Measurements from ENCODE around the gene TM4SF4. TPM values are rescaled to one million over a fixed set of nuclear protein-coding genes. Genes with fewer than 3 reads are reported as not detected.

The TM4SF4 gene
- total and polyA plus RNA-seq, 11 donors: not detected

DNA sequence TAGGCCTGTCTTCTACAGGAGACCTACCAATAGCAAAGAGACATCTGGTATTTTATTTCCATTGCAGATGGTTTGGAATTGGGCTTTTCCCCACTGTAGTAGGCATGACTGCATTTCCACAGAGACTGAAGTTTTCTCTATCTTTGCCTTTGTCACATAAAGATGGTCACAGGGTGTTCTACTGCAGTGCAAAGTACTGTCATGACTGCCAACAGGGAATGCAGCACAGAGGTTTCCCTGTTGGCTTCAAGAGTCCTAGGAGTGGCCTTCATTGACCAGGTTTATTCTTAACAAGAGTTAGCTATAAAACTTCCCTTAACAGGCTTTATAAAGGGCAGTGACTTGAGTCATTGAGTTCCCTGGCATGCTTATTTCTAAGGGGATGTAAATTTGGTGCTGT is 36.8 kb upstream of the TM4SF4 start:
- intact Hi-C loops (cut with DNase I): no loop called here
- ATAC-seq: no peak
- TF ChIP-seq POLR2A (IDR thresholded peaks at IDR 0.05): no peak
- TF ChIP-seq, protein P1, sequence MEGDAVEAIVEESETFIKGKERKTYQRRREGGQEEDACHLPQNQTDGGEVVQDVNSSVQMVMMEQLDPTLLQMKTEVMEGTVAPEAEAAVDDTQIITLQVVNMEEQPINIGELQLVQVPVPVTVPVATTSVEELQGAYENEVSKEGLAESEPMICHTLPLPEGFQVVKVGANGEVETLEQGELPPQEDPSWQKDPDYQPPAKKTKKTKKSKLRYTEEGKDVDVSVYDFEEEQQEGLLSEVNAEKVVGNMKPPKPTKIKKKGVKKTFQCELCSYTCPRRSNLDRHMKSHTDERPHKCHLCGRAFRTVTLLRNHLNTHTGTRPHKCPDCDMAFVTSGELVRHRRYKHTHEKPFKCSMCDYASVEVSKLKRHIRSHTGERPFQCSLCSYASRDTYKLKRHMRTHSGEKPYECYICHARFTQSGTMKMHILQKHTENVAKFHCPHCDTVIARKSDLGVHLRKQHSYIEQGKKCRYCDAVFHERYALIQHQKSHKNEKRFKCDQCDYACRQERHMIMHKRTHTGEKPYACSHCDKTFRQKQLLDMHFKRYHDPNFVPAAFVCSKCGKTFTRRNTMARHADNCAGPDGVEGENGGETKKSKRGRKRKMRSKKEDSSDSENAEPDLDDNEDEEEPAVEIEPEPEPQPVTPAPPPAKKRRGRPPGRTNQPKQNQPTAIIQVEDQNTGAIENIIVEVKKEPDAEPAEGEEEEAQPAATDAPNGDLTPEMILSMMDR (IDR thresholded peaks at IDR 0.05): no peak

DNA sequence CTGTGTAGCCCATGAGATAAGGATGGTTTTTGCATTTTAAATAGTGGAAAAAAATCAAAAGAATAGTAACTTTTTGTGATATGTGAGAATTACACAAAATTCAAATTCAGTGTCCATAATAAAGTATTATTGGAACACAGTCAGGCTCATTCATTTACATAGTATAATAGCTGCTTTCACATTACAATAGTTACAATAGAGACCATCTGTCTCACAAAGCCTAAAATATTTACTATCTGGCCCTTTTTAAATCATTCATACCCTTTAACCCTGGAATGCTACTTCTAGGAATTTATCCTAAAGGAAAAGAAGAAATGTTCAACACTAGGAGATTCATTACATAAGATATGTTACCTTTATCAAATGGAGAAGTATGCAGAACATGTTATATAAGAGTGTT is 35.5 kb upstream of the TM4SF4 start:
- Histone ChIP-seq H3K4me1 (peaks cover 0 to 14% (median 0%) of the 10 kb centered on the region in 12 donors), H3K4me3 (no peak overlapping the region), H3K27ac (no peak overlapping the region), H3K36me3 (no peaks in the 10 kb centered on the region), H3K27me3 (no peaks in the 10 kb centered on the region), H3K9me3 (no peaks in the 10 kb centered on the region)
- no peak for ATAC-seq
- DNase-seq: no peak
- intact Hi-C loops (cut with DNase I): no loop called here
- TF ChIP-seq, protein P1 (IDR thresholded peaks at IDR 0.05): no peak
- TF ChIP-seq POLR2A (IDR thresholded peaks at IDR 0.05): no peak

More for the DNA sequence above, 36.8 kb upstream of the TM4SF4 start:
- peaks cover 0 to 5% (median 0%) of the 10 kb centered on the region in 12 donors for H3K4me1 ChIP-seq
- H3K36me3 ChIP-seq: no peaks in the 10 kb centered on the region
- no peaks in the 10 kb centered on the region for H3K9me3 ChIP-seq
- H3K27ac ChIP-seq: no peak overlapping the region
- H3K27me3 ChIP-seq: no peaks in the 10 kb centered on the region
- H3K4me3 ChIP-seq: no peak overlapping the region
- no peak for DNase-seq

DNA sequence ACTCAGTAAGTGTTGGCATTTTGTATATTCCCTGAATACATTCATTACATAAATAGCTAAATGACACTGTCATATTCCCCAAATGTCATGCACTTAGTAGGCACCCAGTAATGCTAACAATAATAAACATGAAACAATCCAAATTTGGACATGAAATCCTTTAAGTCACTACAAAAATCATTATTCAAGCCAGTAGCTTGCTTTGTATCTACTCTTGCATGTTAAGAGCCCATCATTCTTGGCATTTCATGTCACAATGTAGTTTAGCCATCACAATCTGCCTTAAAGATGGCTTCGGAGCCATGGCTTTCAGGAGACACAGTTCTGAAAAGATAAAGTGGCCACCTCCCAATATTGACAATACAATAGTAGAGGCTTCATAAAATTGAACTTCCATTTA is 32.9 kb upstream of the TM4SF4 start:
- Histone ChIP-seq H3K9me3 (no peaks in the 10 kb centered on the region), H3K27me3 (no peaks in the 10 kb centered on the region), H3K36me3 (no peaks in the 10 kb centered on the region), H3K4me1 (peaks cover 0 to 14% (median 0%) of the 10 kb centered on the region in 12 donors), H3K27ac (no peak overlapping the region), H3K4me3 (no peak overlapping the region)
- TF ChIP-seq POLR2A (IDR thresholded peaks at IDR 0.05): no peak
- TF ChIP-seq, protein P1 (IDR thresholded peaks at IDR 0.05): no peak
- WGBS, 4 donors: 91 to 97% (median 94%) methylated on average over 1 of the region's 1 CpG
- intact Hi-C loops (cut with DNase I): no loop called here
- DNase-seq (no peak), ATAC-seq (no peak)

DNA sequence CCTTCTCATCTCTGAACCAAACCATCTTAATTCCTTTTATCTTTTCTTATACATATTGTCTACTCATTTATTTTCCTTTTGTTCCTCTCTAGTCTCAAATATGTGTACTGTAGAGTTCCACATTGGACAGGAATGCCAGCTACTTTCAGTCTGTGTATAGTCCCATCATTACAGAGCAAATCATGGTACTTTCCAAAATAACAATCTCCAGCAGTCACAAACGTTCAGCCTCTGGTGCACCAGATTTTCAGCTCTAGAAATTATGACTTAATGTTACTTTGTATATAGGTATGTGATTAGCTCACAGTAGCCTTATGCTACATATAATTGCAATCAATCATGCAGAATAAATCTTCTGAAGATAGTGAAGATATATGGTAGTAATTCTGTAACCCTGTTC is 32.5 kb upstream of the TM4SF4 start:
- no peaks in the 10 kb centered on the region for H3K9me3 ChIP-seq
- H3K27me3 ChIP-seq: no peaks in the 10 kb centered on the region
- peaks cover 0 to 14% (median 0%) of the 10 kb centered on the region in 12 donors for H3K4me1 ChIP-seq
- H3K4me3 ChIP-seq: no peak overlapping the region
- intact Hi-C loops (cut with DNase I): no loop called here
- WGBS, 4 donors: 67 to 76% (median 68%) methylated on average over 1 of the region's 1 CpG
- TF ChIP-seq, protein P1 (IDR thresholded peaks at IDR 0.05): no peak
- no peak for TF ChIP-seq POLR2A (IDR thresholded peaks at IDR 0.05)
- no peaks in the 10 kb centered on the region for H3K36me3 ChIP-seq
- no peak overlapping the region for H3K27ac ChIP-seq
- ATAC-seq: no peak
- DNase-seq: no peak
